Progenitor cell of endocrine pancreas (in vitro differentiated cells): Measurements from ENCODE around the gene HOXA13. TPM values are rescaled to one million over a fixed set of nuclear protein-coding genes. Genes with fewer than 3 reads are reported as not detected.
A peak's percentile ranks its signal among the peaks of the same experiment; 100 is the strongest.

Experiments
- DNase-seq: peaks from one replicate; pipeline ENCODE4 v3.0.0; 2021; ENCODE audit warnings: low spot score; ENCODE audit not compliant: unreplicated experiment
- H3K27ac Mint-ChIP-seq: 2 replicates; pipeline ENCODE4 v1.8.0; 2021; ENCODE audit warnings: mild to moderate bottlenecking, moderate library complexity, mixed read lengths
- H3K27me3 Mint-ChIP-seq: 2 replicates; pipeline ENCODE4 v1.8.0; 2021; ENCODE audit warnings: mixed read lengths
- H3K36me3 Mint-ChIP-seq: 2 replicates; pipeline ENCODE4 v1.8.0; 2022; ENCODE audit warnings: mixed read lengths; ENCODE audit not compliant: insufficient read depth
- H3K4me1 Mint-ChIP-seq: 2 replicates; pipeline ENCODE4 v1.8.0; 2021; ENCODE audit warnings: low read depth, mixed read lengths
- H3K4me3 Mint-ChIP-seq: 2 replicates; pipeline ENCODE4 v1.8.0; 2021; ENCODE audit warnings: low read depth, mild to moderate bottlenecking, moderate library complexity, mixed read lengths
- H3K9me3 Mint-ChIP-seq: 2 replicates; pipeline ENCODE4 v1.8.0; 2021; ENCODE audit warnings: low read depth, mixed read lengths
- CTCF ChIP-seq: fragments of 200-600 bp; sonication (generic); IDR thresholded peaks from one replicate; pipeline ENCODE4 v1.5.0; 2021; ENCODE audit warnings: antibody characterized with exemption, mild to moderate bottlenecking; ENCODE audit not compliant: unreplicated experiment
- total RNA-seq: library from RNA; stranded (reverse); gene quantifications from 2 replicates; pipeline ENCODE4 v1.2.1, GENCODE V29; 2021

The HOXA13 gene
- total RNA-seq, 1 donor from 2014 or later: not detected

DNA sequence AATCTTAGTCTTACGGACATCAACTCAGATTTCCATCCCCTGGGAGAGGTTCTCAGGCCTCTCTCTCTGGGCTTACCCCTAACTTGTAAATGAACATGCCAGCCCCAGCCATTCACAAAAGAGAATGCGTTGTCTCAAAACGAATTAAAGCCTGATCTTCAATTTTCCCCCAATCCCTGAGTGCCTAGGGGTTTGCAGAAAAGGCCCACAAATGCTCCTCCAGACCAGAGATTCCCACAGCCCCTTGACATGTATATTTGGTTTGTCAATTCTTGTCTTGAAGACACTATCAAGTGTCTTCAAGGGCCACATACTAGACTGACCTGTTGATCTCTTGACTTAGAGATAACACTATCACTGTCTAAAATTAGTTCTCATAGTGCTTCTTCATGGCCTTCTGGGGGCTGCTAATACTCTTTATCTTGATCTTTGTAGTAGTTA, 11.9 kb upstream of the HOXA13 start:
- TF ChIP-seq CTCF: no peak
- Mint-ChIP-seq H3K27me3 (peaks cover 100% of the 10 kb centered on the region), H3K4me3 (no peak overlapping the region), H3K4me1 (peaks cover 4% of the 10 kb centered on the region), H3K27ac (no peak overlapping the region), H3K9me3 (no peaks in the 10 kb centered on the region), H3K36me3 (no peaks in the 10 kb centered on the region)
- no peak for DNase-seq

- DNase-seq: no peak
- Mint-ChIP-seq H3K4me3 (no peak overlapping the region), H3K36me3 (no peaks in the 10 kb centered on the region), H3K4me1 (peaks cover 4% of the 10 kb centered on the region), H3K27me3 (peaks cover 100% of the 10 kb centered on the region), H3K27ac (no peak overlapping the region), H3K9me3 (no peaks in the 10 kb centered on the region)
- no peak for TF ChIP-seq CTCF
Measured at GRCh38 chr7:27211084-27211446, 11.2 kb upstream of the HOXA13 start.

- H3K4me3 Mint-ChIP-seq: peak overlapping the region; percentile 56
- no peak overlapping the region for H3K27ac Mint-ChIP-seq
- peaks cover 5% of the 10 kb centered on the region for H3K4me1 Mint-ChIP-seq
Measured at GRCh38 chr7:27210441-27211083, 10.7 kb upstream of the HOXA13 start.

DNA sequence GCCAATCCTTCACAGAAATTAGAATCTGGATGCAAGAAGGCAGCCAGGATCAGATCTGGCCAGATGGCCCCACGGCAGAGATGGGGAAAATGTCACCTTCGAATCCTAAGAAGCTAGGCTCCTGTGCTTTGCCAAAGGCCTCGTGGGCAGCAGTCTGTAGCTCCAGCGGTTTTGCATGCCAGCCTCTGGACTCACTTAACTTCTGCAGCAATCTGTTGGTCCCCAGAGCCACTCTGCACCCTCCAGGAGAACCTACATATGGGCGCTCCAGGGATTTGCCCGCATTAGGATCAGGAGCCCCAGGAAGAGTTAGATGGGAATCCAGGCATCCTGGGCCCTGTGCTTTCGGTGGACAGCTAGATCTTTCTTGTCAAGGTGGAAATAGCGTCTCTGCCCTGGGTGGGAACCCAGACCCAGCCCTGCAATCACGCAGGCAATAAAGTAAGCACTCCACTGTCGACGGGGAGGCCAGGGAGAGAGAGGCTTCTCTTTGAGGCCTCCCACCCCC, 10.1 kb upstream of the HOXA13 start:
- H3K36me3 Mint-ChIP-seq: no peaks in the 10 kb centered on the region
- H3K4me3 Mint-ChIP-seq: no peak overlapping the region
- H3K4me1 Mint-ChIP-seq: peaks cover 5% of the 10 kb centered on the region
- no peak overlapping the region for H3K27ac Mint-ChIP-seq
- no peaks in the 10 kb centered on the region for H3K9me3 Mint-ChIP-seq
- no peak for DNase-seq
- H3K27me3 Mint-ChIP-seq: peaks cover 100% of the 10 kb centered on the region
- TF ChIP-seq CTCF: no peak

More at GRCh38 chr7:27210441-27211083, 10.7 kb upstream of the HOXA13 start:
- Mint-ChIP-seq H3K36me3 (no peaks in the 10 kb centered on the region), H3K9me3 (no peaks in the 10 kb centered on the region), H3K27me3 (peaks cover 100% of the 10 kb centered on the region)
- no peak for DNase-seq
- TF ChIP-seq CTCF: peak; percentile 74

DNA sequence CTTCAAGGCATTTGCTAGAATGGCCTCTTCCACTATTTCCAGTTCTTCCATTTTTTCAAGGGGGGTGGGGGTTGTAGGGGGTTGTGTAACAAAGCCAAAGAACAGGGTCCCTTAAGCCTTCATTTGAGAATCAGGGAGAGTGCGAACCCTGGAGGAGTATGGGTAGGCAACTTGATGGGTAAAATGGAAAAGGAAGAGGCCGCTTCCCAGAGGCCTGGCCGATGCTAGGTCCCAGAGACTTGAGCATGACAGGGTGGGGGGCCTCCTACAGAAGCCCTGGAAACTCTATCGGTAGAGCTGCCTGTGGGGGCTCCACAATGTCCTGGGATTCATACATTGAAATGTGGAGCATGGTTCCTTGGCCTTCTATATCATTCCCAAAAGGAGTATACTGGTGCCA, 9.1 kb upstream of the HOXA13 start:
- peaks cover 100% of the 10 kb centered on the region for H3K27me3 Mint-ChIP-seq
- no peak for TF ChIP-seq CTCF
- no peak for DNase-seq
- no peak overlapping the region for H3K27ac Mint-ChIP-seq
- no peaks in the 10 kb centered on the region for H3K36me3 Mint-ChIP-seq
- no peak overlapping the region for H3K4me3 Mint-ChIP-seq
- no peaks in the 10 kb centered on the region for H3K9me3 Mint-ChIP-seq
- H3K4me1 Mint-ChIP-seq: peaks cover 5% of the 10 kb centered on the region
